Endothelial cell of umbilical vein (primary cell): Measurements from ENCODE around the gene NCOR1. TPM values are rescaled to one million over a fixed set of nuclear protein-coding genes. Genes with fewer than 3 reads are reported as not detected.

Experiments used
- BruUV-seq: library from RNA; stranded (reverse); fragments of 400-500 nt; replicated peaks from 2 replicates; lab custom pipeline; 2021; lab: Mats Ljungman, UMichigan
- CTCF ChIA-PET: fragments of 300-600, 350-600 bp; sonication (Branson Sonifier 250); formaldehyde crosslinking; loops from one replicate; lab custom pipeline; 2021; ENCODE audit warnings: antibody characterized with exemption, inconsistent platforms; lab: Charles Lee
- POLR2A ChIA-PET: fragments of 300-600, 350-600 bp; sonication (Branson Sonifier 250); formaldehyde crosslinking; loops from one replicate; lab custom pipeline; 2021; ENCODE audit warnings: antibody characterized with exemption, inconsistent platforms; lab: Charles Lee
- DNase-seq: peaks from one replicate; pipeline ENCODE4 v3.0.0-alpha.2; 2011; ENCODE audit warnings: low read depth, low spot score
- FAIRE-seq: peaks from 2 replicates; lab custom pipeline; 2011; peaks lifted over from hg19 to GRCh38; lab: Jason Lieb, UNC
- H2AFZ ChIP-seq: 2 replicates; pipeline ENCODE4 v1.6.0; 2012; ENCODE audit warnings: low read depth, low read length, control low read depth, inconsistent platforms
- H3K27ac ChIP-seq: 2 replicates; pipeline ENCODE4 v1.5.1; 2011; ENCODE audit warnings: low read depth, mild to moderate bottlenecking, control low read depth, low read length, moderate library complexity; ENCODE audit not compliant: insufficient read depth
- H3K27me3 ChIP-seq, 2 experiments: 2 replicates each; pipeline versions ENCODE4 v1.6.0 to v1.6.1; 2011; ENCODE audit warnings: low read length in 2 of 2, mixed read lengths in 1 of 2; ENCODE audit not compliant: control insufficient read depth in 2 of 2, insufficient read depth in 2 of 2
- H3K36me3 ChIP-seq, 2 experiments: 2 replicates in 1 of 2; 3 replicates in 1 of 2; pipeline ENCODE4 v1.5.1; 2011; ENCODE audit warnings: low read length in 2 of 2, mild to moderate bottlenecking in 1 of 2, moderate library complexity in 1 of 2; ENCODE audit not compliant: control insufficient read depth in 2 of 2, insufficient read depth in 2 of 2; ENCODE audit errors: extremely low read depth in 1 of 2
- H3K4me1 ChIP-seq: 3 replicates; pipeline ENCODE4 v1.5.1; 2011; ENCODE audit warnings: mild to moderate bottlenecking, low read length; ENCODE audit not compliant: control insufficient read depth, insufficient read depth; ENCODE audit errors: extremely low read depth
- H3K4me2 ChIP-seq: 2 replicates; pipeline ENCODE4 v1.6.1; 2011; ENCODE audit warnings: low read length, control low read depth, mixed read lengths; ENCODE audit not compliant: insufficient read depth
- H3K4me3 ChIP-seq, 3 experiments: fragments of 200-600 bp in 1 of 3; sonication (generic), shearing (Covaris generic) in 1 of 3; replicated peaks in 1 of 3; 2 replicates each; pipeline ENCODE4 v1.5.1; 2011 to 2016; ENCODE audit warnings: control low read depth in 3 of 3, low read length in 3 of 3, mild to moderate bottlenecking in 2 of 3, inconsistent platforms in 1 of 3, low read depth in 1 of 3, moderate library complexity in 1 of 3; ENCODE audit not compliant: insufficient read depth in 1 of 3
- H3K79me2 ChIP-seq: 2 replicates; pipeline ENCODE4 v1.6.0; 2012; ENCODE audit warnings: low read length, inconsistent platforms; ENCODE audit not compliant: control insufficient read depth, insufficient read depth
- H3K9ac ChIP-seq: replicated peaks from 2 replicates; pipeline ENCODE3; 2011; ENCODE audit warnings: low read length, control low read depth; ENCODE audit not compliant: insufficient read depth; ENCODE audit errors: extremely low read depth
- H3K9me1 ChIP-seq: replicated peaks from 3 replicates; pipeline ENCODE4 v1.6.0; 2011; ENCODE audit warnings: mild to moderate bottlenecking, low read length; ENCODE audit not compliant: control insufficient read depth, insufficient read depth; ENCODE audit errors: extremely low read depth
- H3K9me3 ChIP-seq: replicated peaks from 2 replicates; pipeline ENCODE4 v1.5.1; 2012; ENCODE audit warnings: low read length, inconsistent platforms; ENCODE audit not compliant: control insufficient read depth, insufficient read depth
- H4K20me1 ChIP-seq: replicated peaks from 2 replicates; pipeline ENCODE3; 2011; ENCODE audit warnings: mild to moderate bottlenecking, low read length; ENCODE audit not compliant: control insufficient read depth, insufficient read depth; ENCODE audit errors: extremely low read depth
- EZH2 ChIP-seq: IDR thresholded peaks from 2 replicates; pipeline ENCODE4 v1.6.1; 2012; ENCODE audit warnings: borderline replicate concordance, low read depth, mild to moderate bottlenecking, moderate library complexity, low read length, inconsistent platforms; ENCODE audit not compliant: severe bottlenecking
- FOS ChIP-seq: IDR thresholded peaks from 2 replicates; pipeline ENCODE4 v1.6.1; 2011; ENCODE audit warnings: mild to moderate bottlenecking, low read length, moderate library complexity, borderline replicate concordance; ENCODE audit not compliant: insufficient read depth
- GATA2 ChIP-seq: IDR thresholded peaks from 2 replicates; pipeline ENCODE4 v1.7.0; 2011; ENCODE audit warnings: low read depth, mild to moderate bottlenecking, moderate library complexity, mixed read lengths, low read length; ENCODE audit not compliant: insufficient read length, insufficient read depth
- JUN ChIP-seq: IDR thresholded peaks from 2 replicates; pipeline ENCODE4 v1.6.1; 2011; ENCODE audit warnings: borderline replicate concordance, low read depth; ENCODE audit not compliant: insufficient read length, insufficient read depth
- MYC ChIP-seq: IDR thresholded peaks from one replicate; pipeline ENCODE4 v1.6.1; 2011; ENCODE audit warnings: mild to moderate bottlenecking, low read depth, low read length
- POLR2A ChIP-seq: IDR thresholded peaks from 2 replicates; pipeline ENCODE4 v1.6.1; 2012; ENCODE audit warnings: low read depth, mild to moderate bottlenecking, control low read depth, low read length
- POLR2AphosphoS5 ChIP-seq: IDR thresholded peaks from 2 replicates; pipeline ENCODE4 v1.6.1; 2012; ENCODE audit warnings: low read depth, mild to moderate bottlenecking, control low read depth, low read length, moderate library complexity; ENCODE audit not compliant: insufficient read depth
- dilution Hi-C: fragments of 300-500 bp; cut with MboI; formaldehyde crosslinking; loops from one replicate; pipeline ENCODE4 v1.15.0; 2019; ENCODE audit warnings: low sequenced_read_pairs; ENCODE audit not compliant: extremely low pct_ligation_motif_present
- intact Hi-C: fragments of 100-400 bp; cut with micrococcal nuclease; formaldehyde crosslinking; loops from one replicate; pipeline ENCODE4 v1.10.0; 2022
- polyA plus RNA-seq, 4 experiments: library from polyadenylated mRNA; depleted of rRNA in 3 of 4; stranded (reverse) in 3 of 4; unstranded in 1 of 4; fragments of >200 nt; gene quantifications; 2 replicates each; pipeline versions ENCODE4 v1.2.1 to v1.2.3, GENCODE V29; 2011 to 2012; ENCODE audit warnings: missing spikeins in 1 of 4
- total RNA-seq: library from RNA; stranded (reverse); gene quantifications from 2 replicates; pipeline ENCODE4 v1.2.3, GENCODE V29; 2021
- TF ChIP-seq, protein P1 (sequence below), 2 donors: IDR thresholded peaks; 1 replicate in 1 of 2; 2 replicates in 1 of 2; pipeline ENCODE4 v1.5.1; 2011; ENCODE audit warnings: low read length in 2 of 2, mild to moderate bottlenecking in 2 of 2, moderate library complexity in 2 of 2, control low read depth in 1 of 2, inconsistent platforms in 1 of 2, low read depth in 1 of 2; ENCODE audit not compliant: insufficient read depth in 1 of 2; ENCODE audit errors: extremely low read depth in 1 of 2
- TF ChIP-seq, protein P2 (sequence below): IDR thresholded peaks from 2 replicates; pipeline ENCODE4 v1.6.1; 2011; ENCODE audit not compliant: insufficient read depth, insufficient read length

Gene NCOR1
- total and polyA plus RNA-seq, 2 donors (not counting 3 experiments of a cell fraction or from before 2014, with no cell fraction given), result 90.0 to 134 TPM

DNA sequence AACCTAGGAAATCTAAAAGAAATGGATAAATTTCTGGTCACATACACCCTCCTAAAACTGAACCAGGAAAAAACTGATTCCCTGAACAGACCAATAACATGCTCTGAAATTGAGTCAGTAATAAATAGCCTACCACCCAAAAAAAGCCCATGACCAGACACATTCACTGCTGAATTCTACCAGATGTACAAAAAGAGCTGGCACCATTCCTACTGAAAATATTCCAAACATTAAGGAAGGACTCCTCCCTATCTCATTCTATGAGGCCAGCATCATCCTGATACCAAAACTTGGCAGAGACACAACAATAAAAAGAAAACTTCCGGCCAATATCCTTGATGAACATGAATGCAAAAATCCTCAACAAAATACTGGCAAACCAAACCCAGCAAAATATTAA lies 162.8 kb downstream of the NCOR1 start:
- Histone ChIP-seq H3K4me3 (no peak overlapping the region), H3K4me2 (no peak overlapping the region), H3K27ac (no peak overlapping the region), H3K9ac (no peak overlapping the region), H3K9me1 (no peaks in the 10 kb centered on the region), H3K9me3 (no peaks in the 10 kb centered on the region), H3K4me1 (no peaks in the 10 kb centered on the region), H2AFZ (no peak overlapping the region), H3K36me3 (peaks cover 5 to 8% of the 10 kb centered on the region in 2 experiments), H3K79me2 (peaks cover 15% of the 10 kb centered on the region), H4K20me1 (no peaks in the 10 kb centered on the region), H3K27me3 (no peaks in the 10 kb centered on the region)
- TF ChIP-seq EZH2, result no peak
- TF ChIP-seq POLR2AphosphoS5, result no peak
- TF ChIP-seq FOS, result no peak
- no peak for TF ChIP-seq JUN
- no peak for TF ChIP-seq POLR2A
- TF ChIP-seq, protein P1, sequence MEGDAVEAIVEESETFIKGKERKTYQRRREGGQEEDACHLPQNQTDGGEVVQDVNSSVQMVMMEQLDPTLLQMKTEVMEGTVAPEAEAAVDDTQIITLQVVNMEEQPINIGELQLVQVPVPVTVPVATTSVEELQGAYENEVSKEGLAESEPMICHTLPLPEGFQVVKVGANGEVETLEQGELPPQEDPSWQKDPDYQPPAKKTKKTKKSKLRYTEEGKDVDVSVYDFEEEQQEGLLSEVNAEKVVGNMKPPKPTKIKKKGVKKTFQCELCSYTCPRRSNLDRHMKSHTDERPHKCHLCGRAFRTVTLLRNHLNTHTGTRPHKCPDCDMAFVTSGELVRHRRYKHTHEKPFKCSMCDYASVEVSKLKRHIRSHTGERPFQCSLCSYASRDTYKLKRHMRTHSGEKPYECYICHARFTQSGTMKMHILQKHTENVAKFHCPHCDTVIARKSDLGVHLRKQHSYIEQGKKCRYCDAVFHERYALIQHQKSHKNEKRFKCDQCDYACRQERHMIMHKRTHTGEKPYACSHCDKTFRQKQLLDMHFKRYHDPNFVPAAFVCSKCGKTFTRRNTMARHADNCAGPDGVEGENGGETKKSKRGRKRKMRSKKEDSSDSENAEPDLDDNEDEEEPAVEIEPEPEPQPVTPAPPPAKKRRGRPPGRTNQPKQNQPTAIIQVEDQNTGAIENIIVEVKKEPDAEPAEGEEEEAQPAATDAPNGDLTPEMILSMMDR (IDR thresholded peaks at IDR 0.05; ENCODE audit: extremely low read depth in 1 of 2, insufficient read depth in 1 of 2, low read depth in 1 of 2, low read length in 2 of 2), result no peak
- no peak for TF ChIP-seq MYC
- TF ChIP-seq GATA2, result no peak
- TF ChIP-seq, protein P2, sequence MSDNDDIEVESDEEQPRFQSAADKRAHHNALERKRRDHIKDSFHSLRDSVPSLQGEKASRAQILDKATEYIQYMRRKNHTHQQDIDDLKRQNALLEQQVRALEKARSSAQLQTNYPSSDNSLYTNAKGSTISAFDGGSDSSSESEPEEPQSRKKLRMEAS, result no peak
- peak; percentile 31 for FAIRE-seq
- ChIA-PET CTCF (interaction anchor here (0.8 to 1.3 kb wide), 4 partner anchors 11 to 107 kb away, joined by 3 read pairs; partner anchors contain the start of gene ADORA2B), POLR2A (no interaction called here)
- no peak for DNase-seq
- BruUV-seq, result no TSS peak
- intact Hi-C loops, result no loop called here
- dilution Hi-C loops, result no loop called here
